Left ventricle myocardium inferior (tissue), 1 donor: ENCODE results near the gene ADM2. TPM values are rescaled to one million over a fixed set of nuclear protein-coding genes. Genes with fewer than 3 reads are reported as not detected.

Experiments
- DNase-seq: peaks from one replicate; pipeline ENCODE4 v3.0.0-alpha.2; 2020
- H3K27ac ChIP-seq: fragments of 200-600 bp; replicated peaks from 2 replicates; pipeline ENCODE4 v1.8.0; 2021
- H3K27me3 ChIP-seq: fragments of 200-600 bp; 2 replicates; pipeline ENCODE4 v1.8.0; 2021; ENCODE audit warnings: low read depth
- H3K36me3 ChIP-seq: fragments of 200-600 bp; 2 replicates; pipeline ENCODE4 v1.8.0; 2021
- H3K4me1 ChIP-seq: fragments of 200-600 bp; 2 replicates; pipeline ENCODE4 v1.8.0; 2021
- H3K4me3 ChIP-seq: fragments of 200-600 bp; 2 replicates; pipeline ENCODE4 v1.8.0; 2021; ENCODE audit warnings: mild to moderate bottlenecking, moderate library complexity
- H3K9me3 ChIP-seq: fragments of 200-600 bp; replicated peaks from 2 replicates; pipeline ENCODE4 v1.8.0; 2021
- intact Hi-C: fragments of 100-400 bp; cut with micrococcal nuclease; formaldehyde crosslinking; loops from one replicate; pipeline ENCODE4 v1.11.0; 2022
- total RNA-seq: library from RNA; stranded (reverse); fragmentation: NEBNext Ultra II Directional; extraction: Animal tissue kit (Norgen Biotek cat#: 25700); gene quantifications from one replicate; pipeline ENCODE4 v1.2.1, GENCODE V29; 2021
- TF ChIP-seq, protein P1 (sequence below): fragments of 200-600 bp; IDR thresholded peaks from 2 replicates; pipeline ENCODE4 v1.8.0; 2021; ENCODE audit warnings: antibody characterized with exemption, mild to moderate bottlenecking, borderline replicate concordance
- donor health status: DM: no; HTN: yes; CAD: no; lungs with severe emphysema.

The ADM2 gene
- total RNA-seq, 1 donor from 2014 or later = not detected

DNA sequence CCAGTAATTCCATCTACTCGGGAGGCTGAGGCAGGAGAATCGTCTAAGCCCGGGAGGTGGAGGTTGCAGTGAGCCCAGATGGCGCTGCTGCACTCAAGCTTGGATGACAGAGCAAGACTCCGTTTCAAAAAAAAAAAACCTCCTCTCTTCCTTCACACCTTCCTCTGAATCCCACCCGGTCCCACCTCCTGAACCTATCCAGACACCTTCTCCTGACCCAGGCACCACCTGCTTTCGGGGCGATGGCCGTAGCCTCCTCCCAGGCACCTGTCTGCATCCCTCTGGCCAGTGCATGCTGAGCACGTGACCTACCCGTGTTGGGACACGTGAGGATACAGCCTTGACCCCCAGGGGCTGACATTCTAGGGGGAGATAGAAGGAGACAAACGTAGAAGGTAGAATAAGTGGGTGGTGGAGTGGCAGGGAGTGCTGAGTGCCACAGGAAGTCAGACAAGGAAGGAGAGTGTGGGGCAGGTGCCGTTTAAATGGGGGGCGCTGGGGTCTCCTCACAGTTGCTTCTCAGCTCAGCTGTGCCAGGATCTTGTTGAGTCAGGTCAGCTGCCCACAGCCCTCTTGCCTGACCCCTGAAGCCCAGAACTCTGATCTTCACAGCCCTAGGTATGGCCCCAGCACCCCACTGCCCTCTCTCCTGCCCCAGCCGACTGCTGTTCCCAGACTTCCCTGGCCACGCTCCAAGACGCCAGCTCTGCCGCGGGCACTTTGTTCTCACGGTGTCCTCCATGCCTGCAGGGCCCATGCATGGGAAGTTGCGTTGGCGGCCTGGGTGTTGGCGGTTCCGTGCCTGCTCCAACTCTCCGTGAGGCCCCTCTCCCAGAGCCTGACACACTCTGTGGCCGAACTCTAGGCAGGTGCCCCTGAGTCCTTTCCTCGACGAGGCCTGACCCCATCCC is 4.1 kb downstream of the ADM2 start:
- Histone ChIP-seq H3K27me3 (peaks cover 92% of the 10 kb centered on the region), H3K36me3 (no peaks in the 10 kb centered on the region), H3K4me3 (no peak overlapping the region), H3K27ac (no peak overlapping the region), H3K4me1 (peaks cover 15% of the 10 kb centered on the region), H3K9me3 (no peaks in the 10 kb centered on the region)
- TF ChIP-seq, protein P1, sequence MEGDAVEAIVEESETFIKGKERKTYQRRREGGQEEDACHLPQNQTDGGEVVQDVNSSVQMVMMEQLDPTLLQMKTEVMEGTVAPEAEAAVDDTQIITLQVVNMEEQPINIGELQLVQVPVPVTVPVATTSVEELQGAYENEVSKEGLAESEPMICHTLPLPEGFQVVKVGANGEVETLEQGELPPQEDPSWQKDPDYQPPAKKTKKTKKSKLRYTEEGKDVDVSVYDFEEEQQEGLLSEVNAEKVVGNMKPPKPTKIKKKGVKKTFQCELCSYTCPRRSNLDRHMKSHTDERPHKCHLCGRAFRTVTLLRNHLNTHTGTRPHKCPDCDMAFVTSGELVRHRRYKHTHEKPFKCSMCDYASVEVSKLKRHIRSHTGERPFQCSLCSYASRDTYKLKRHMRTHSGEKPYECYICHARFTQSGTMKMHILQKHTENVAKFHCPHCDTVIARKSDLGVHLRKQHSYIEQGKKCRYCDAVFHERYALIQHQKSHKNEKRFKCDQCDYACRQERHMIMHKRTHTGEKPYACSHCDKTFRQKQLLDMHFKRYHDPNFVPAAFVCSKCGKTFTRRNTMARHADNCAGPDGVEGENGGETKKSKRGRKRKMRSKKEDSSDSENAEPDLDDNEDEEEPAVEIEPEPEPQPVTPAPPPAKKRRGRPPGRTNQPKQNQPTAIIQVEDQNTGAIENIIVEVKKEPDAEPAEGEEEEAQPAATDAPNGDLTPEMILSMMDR = no peak
- no peak for DNase-seq
- intact Hi-C loops = no loop called here

DNA sequence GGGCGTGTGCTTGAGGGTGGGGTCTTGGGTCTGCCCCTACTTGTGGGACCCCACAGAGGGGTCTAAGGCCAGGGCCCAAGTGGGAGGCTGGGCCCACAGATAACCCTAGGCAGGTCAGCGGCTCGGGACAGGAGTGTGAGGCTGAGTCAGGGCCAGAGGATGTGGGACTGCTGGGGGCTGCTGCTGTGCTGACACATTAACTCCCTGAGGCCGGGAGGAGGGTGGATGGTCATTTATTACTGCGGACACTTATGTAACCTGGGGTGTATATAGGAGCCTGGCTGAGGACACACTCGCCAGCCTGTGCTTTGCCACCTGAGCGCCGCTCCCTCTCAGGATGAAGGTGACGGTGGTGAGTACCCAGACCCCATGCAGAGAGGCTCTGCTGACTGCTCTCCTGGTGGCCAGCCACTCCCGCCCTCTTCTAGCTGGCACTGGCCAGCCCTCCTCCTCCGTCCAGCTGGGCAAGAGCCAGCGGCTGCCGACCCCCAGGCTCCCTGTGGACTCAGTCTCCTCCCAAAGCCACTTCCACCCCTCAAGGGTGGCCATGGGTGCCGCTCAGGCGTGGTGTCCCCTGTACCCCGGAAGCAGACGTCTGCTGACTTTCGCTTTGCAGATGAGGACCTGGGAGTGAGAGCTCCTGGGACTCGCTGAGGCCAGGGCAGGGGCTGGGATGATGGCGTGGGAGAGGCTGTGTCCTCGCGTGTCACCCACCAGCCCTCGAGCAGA is 5.4 kb downstream of the ADM2 start, which contains the start of gene MIOX:
MIOX (plus strand) TSS at position 299 of the 729 bp plus-strand sequence; CDS start at position 338, 39 bp downstream.
- Histone ChIP-seq H3K9me3 (no peaks in the 10 kb centered on the region), H3K4me1 (peaks cover 6% of the 10 kb centered on the region), H3K36me3 (no peaks in the 10 kb centered on the region), H3K27ac (no peak within 1 kb of the TSS), H3K4me3 (no peak within 1 kb of the TSS), H3K27me3 (peaks cover 79% of the 10 kb centered on the region)
- TF ChIP-seq, protein P1 = no peak
- no peak for DNase-seq
- intact Hi-C loops = no loop called here

DNA sequence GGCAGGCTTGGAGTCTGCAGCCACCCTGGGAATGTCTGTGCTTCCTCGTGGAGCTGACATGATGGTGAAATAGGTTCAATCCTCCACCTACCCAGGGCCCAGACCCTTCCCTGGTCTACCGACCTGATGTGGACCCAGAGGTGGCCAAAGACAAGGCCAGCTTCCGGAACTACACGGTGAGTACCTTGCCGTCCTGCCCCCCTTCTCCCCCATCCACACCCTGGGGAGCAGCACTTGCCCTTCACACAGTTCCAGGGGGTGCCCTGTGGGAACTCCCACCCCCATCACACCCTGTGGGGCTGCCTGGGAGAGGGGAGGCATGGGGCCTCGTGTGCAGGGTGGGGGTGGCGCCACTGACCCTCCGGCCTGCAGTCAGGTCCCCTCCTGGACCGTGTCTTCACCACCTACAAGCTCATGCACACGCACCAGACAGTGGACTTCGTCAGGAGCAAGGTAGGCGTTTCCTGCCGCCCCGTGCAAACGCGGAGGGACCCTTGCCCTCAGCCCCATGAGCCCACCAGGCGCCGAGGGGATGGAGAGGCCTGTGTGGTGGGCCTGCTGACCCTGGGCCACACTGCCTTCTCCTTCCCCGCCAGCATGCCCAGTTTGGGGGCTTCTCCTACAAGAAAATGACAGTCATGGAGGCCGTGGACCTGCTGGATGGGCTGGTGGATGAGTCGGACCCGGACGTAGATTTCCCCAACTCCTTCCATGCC is 6.1 kb downstream of the ADM2 start:
- Histone ChIP-seq H3K27ac (no peak overlapping the region), H3K36me3 (no peaks in the 10 kb centered on the region), H3K27me3 (peaks cover 72% of the 10 kb centered on the region), H3K4me3 (no peak overlapping the region), H3K9me3 (no peaks in the 10 kb centered on the region), H3K4me1 (no peaks in the 10 kb centered on the region)
- intact Hi-C loops = no loop called here
- no peak for DNase-seq
- TF ChIP-seq, protein P1 = no peak

GRCh38 chr22:50488006-50488677 is 6.8 kb downstream of the ADM2 start:
- Histone ChIP-seq H3K9me3 (no peaks in the 10 kb centered on the region), H3K36me3 (no peaks in the 10 kb centered on the region), H3K27me3 (peaks cover 65% of the 10 kb centered on the region), H3K4me3 (no peak overlapping the region), H3K4me1 (no peaks in the 10 kb centered on the region), H3K27ac (no peak overlapping the region)
- intact Hi-C loops = no loop called here
- DNase-seq = no peak
- TF ChIP-seq, protein P1 = no peak

- no peak for DNase-seq
- intact Hi-C loops = no loop called here
These were observed 7.5 kb downstream of the ADM2 start for GRCh38 chr22:50488886-50489285.

More at GRCh38 chr22:50488886-50489285, 7.5 kb downstream of the ADM2 start:
- Histone ChIP-seq H3K27me3 (peaks cover 58% of the 10 kb centered on the region), H3K9me3 (no peaks in the 10 kb centered on the region), H3K36me3 (no peaks in the 10 kb centered on the region), H3K4me3 (no peak overlapping the region), H3K4me1 (no peaks in the 10 kb centered on the region), H3K27ac (no peak overlapping the region)
- TF ChIP-seq, protein P1 = no peak
